Mesothelial cell of epicardium (in vitro differentiated cells): ENCODE data around the gene AKNAD1. TPM values are rescaled to one million over a fixed set of nuclear protein-coding genes. Genes with fewer than 3 reads are reported as not detected.

Experiments used
- DNase-seq, 2 experiments: peaks; one replicate each; pipeline ENCODE4 v3.0.0; 2021; ENCODE audit warnings: low spot score in 2 of 2; ENCODE audit not compliant: unreplicated experiment in 2 of 2
- H3K27ac Mint-ChIP-seq: 2 replicates; pipeline ENCODE4 v1.8.0; 2021; ENCODE audit warnings: mixed read lengths
- H3K27me3 Mint-ChIP-seq: 2 replicates; pipeline ENCODE4 v1.8.0; 2021; ENCODE audit warnings: low read depth, mixed read lengths
- H3K36me3 Mint-ChIP-seq: 2 replicates; pipeline ENCODE4 v1.8.0; 2021; ENCODE audit warnings: mixed read lengths
- H3K4me1 Mint-ChIP-seq: 2 replicates; pipeline ENCODE4 v1.8.0; 2021; ENCODE audit warnings: mixed read lengths
- H3K4me3 Mint-ChIP-seq: 2 replicates; pipeline ENCODE4 v1.8.0; 2021; ENCODE audit warnings: mild to moderate bottlenecking, moderate library complexity, mixed read lengths
- H3K9me3 Mint-ChIP-seq: 2 replicates; pipeline ENCODE4 v1.8.0; 2021; ENCODE audit warnings: mixed read lengths
- CTCF ChIP-seq: fragments of 200-600 bp; sonication (generic); IDR thresholded peaks from one replicate; pipeline ENCODE4 v1.5.0; 2021; ENCODE audit warnings: antibody characterized with exemption; ENCODE audit not compliant: unreplicated experiment
- total RNA-seq: library from RNA; stranded (reverse); gene quantifications from 3 replicates; pipeline ENCODE4 v1.2.1, GENCODE V29; 2021

AKNAD1 gene
- total RNA-seq, 1 donor from 2014 or later, result not detected

- no peak overlapping the region for H3K4me3 Mint-ChIP-seq
- no peak for TF ChIP-seq CTCF
Observed at GRCh38 chr1:108882837-108883236, 25.9 kb upstream of the AKNAD1 start.

GRCh38 chr1:108881369-108881768 lies 24.5 kb upstream of the AKNAD1 start:
- DNase-seq, result no peak
- H3K27me3 Mint-ChIP-seq, result no peaks in the 10 kb centered on the region
- no peak for TF ChIP-seq CTCF
- no peaks in the 10 kb centered on the region for H3K9me3 Mint-ChIP-seq
- no peaks in the 10 kb centered on the region for H3K36me3 Mint-ChIP-seq
- H3K4me1 Mint-ChIP-seq, result peaks cover 9% of the 10 kb centered on the region
- H3K4me3 Mint-ChIP-seq, result no peak overlapping the region
- H3K27ac Mint-ChIP-seq, result no peak overlapping the region

More at GRCh38 chr1:108882837-108883236, 25.9 kb upstream of the AKNAD1 start:
- Mint-ChIP-seq H3K27me3 (no peaks in the 10 kb centered on the region), H3K4me1 (peaks cover 5% of the 10 kb centered on the region), H3K36me3 (no peaks in the 10 kb centered on the region), H3K27ac (no peak overlapping the region), H3K9me3 (no peaks in the 10 kb centered on the region)
- no peak for DNase-seq

GRCh38 chr1:108880850-108881249 lies 24.0 kb upstream of the AKNAD1 start:
- Mint-ChIP-seq H3K36me3 (no peaks in the 10 kb centered on the region), H3K4me1 (peaks cover 9% of the 10 kb centered on the region)

GRCh38 chr1:108878678-108879077 lies 21.8 kb upstream of the AKNAD1 start:
- no peaks in the 10 kb centered on the region for H3K36me3 Mint-ChIP-seq
- no peak for DNase-seq
- no peaks in the 10 kb centered on the region for H3K27me3 Mint-ChIP-seq
- H3K9me3 Mint-ChIP-seq, result no peaks in the 10 kb centered on the region
- H3K27ac Mint-ChIP-seq, result no peak overlapping the region
- peaks cover 9% of the 10 kb centered on the region for H3K4me1 Mint-ChIP-seq
- no peak for TF ChIP-seq CTCF
- no peak overlapping the region for H3K4me3 Mint-ChIP-seq

More at GRCh38 chr1:108880850-108881249, 24.0 kb upstream of the AKNAD1 start:
- no peak overlapping the region for H3K27ac Mint-ChIP-seq
- H3K4me3 Mint-ChIP-seq, result no peak overlapping the region
- no peaks in the 10 kb centered on the region for H3K9me3 Mint-ChIP-seq
- no peaks in the 10 kb centered on the region for H3K27me3 Mint-ChIP-seq
- TF ChIP-seq CTCF, result no peak
- no peak for DNase-seq

- H3K27me3 Mint-ChIP-seq, result no peaks in the 10 kb centered on the region
- H3K4me1 Mint-ChIP-seq, result peaks cover 9% of the 10 kb centered on the region
- TF ChIP-seq CTCF, result no peak
- DNase-seq, result no peak
- peak overlapping the region; percentile 93 for H3K4me3 Mint-ChIP-seq
- H3K36me3 Mint-ChIP-seq, result no peaks in the 10 kb centered on the region
- no peaks in the 10 kb centered on the region for H3K9me3 Mint-ChIP-seq
- no peak overlapping the region for H3K27ac Mint-ChIP-seq
Observed at GRCh38 chr1:108878160-108878469, 21.2 kb upstream of the AKNAD1 start.
